Endothelial cell of umbilical vein (primary cell): ENCODE data around the gene G3BP2.

Source experiments
- EZH2 ChIP-seq: IDR thresholded peaks from 2 replicates; pipeline ENCODE4 v1.6.1; 2012; ENCODE audit warnings: borderline replicate concordance, low read depth, mild to moderate bottlenecking, moderate library complexity, low read length, inconsistent platforms; ENCODE audit not compliant: severe bottlenecking
- FOS ChIP-seq: IDR thresholded peaks from 2 replicates; pipeline ENCODE4 v1.6.1; 2011; ENCODE audit warnings: mild to moderate bottlenecking, low read length, moderate library complexity, borderline replicate concordance; ENCODE audit not compliant: insufficient read depth
- MYC ChIP-seq: IDR thresholded peaks from one replicate; pipeline ENCODE4 v1.6.1; 2011; ENCODE audit warnings: mild to moderate bottlenecking, low read depth, low read length
- POLR2A ChIP-seq: IDR thresholded peaks from 2 replicates; pipeline ENCODE4 v1.6.1; 2012; ENCODE audit warnings: low read depth, mild to moderate bottlenecking, control low read depth, low read length
- POLR2AphosphoS5 ChIP-seq: IDR thresholded peaks from 2 replicates; pipeline ENCODE4 v1.6.1; 2012; ENCODE audit warnings: low read depth, mild to moderate bottlenecking, control low read depth, low read length, moderate library complexity; ENCODE audit not compliant: insufficient read depth
- TF ChIP-seq, protein P1 (sequence below), 2 donors: IDR thresholded peaks; 1 replicate in 1 of 2; 2 replicates in 1 of 2; pipeline ENCODE4 v1.5.1; 2011; ENCODE audit warnings: low read length in 2 of 2, mild to moderate bottlenecking in 2 of 2, moderate library complexity in 2 of 2, control low read depth in 1 of 2, inconsistent platforms in 1 of 2, low read depth in 1 of 2; ENCODE audit not compliant: insufficient read depth in 1 of 2; ENCODE audit errors: extremely low read depth in 1 of 2
- TF ChIP-seq, protein P2 (sequence below): IDR thresholded peaks from 2 replicates; pipeline ENCODE4 v1.6.1; 2011; ENCODE audit not compliant: insufficient read depth, insufficient read length

DNA sequence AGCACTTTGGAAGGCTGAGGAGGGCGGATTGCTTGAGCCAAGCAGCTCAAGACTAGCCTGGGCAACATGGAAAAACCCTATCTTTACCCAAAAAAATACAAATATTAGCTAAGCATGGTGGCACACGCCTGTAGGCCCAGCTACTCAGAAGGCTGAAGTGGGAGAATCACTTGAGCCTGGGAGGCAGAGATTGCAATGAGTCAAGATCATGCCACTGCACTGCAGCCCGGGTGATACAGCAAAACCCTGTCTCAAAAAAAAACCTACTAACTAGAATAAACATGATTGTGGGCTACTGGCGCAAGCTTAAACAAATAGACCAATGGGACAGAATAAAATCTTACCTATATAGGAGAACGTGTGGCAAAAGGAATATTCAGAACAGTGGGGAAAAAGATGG lies 50.2 kb downstream of the G3BP2 start:
- TF ChIP-seq FOS (no peak), POLR2A (no peak), EZH2 (no peak), POLR2AphosphoS5 (no peak), MYC (no peak)
- TF ChIP-seq, protein P1, sequence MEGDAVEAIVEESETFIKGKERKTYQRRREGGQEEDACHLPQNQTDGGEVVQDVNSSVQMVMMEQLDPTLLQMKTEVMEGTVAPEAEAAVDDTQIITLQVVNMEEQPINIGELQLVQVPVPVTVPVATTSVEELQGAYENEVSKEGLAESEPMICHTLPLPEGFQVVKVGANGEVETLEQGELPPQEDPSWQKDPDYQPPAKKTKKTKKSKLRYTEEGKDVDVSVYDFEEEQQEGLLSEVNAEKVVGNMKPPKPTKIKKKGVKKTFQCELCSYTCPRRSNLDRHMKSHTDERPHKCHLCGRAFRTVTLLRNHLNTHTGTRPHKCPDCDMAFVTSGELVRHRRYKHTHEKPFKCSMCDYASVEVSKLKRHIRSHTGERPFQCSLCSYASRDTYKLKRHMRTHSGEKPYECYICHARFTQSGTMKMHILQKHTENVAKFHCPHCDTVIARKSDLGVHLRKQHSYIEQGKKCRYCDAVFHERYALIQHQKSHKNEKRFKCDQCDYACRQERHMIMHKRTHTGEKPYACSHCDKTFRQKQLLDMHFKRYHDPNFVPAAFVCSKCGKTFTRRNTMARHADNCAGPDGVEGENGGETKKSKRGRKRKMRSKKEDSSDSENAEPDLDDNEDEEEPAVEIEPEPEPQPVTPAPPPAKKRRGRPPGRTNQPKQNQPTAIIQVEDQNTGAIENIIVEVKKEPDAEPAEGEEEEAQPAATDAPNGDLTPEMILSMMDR (IDR thresholded peaks at IDR 0.05; ENCODE audit: extremely low read depth in 1 of 2, insufficient read depth in 1 of 2, low read depth in 1 of 2, low read length in 2 of 2) = no peak
- TF ChIP-seq, protein P2, sequence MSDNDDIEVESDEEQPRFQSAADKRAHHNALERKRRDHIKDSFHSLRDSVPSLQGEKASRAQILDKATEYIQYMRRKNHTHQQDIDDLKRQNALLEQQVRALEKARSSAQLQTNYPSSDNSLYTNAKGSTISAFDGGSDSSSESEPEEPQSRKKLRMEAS = no peak
